PC-3 (cell line): Measurements from ENCODE around the gene VEGFD. TPM values are rescaled to one million over a fixed set of nuclear protein-coding genes. Genes with fewer than 3 reads are reported as not detected.

Experiments
- ATAC-seq: fragments of 200-7000 bp; cut with Tn5 transposase; 2 replicates; pipeline ENCODE4 v1.9.1; 2020; ENCODE audit warnings: mild to moderate bottlenecking, moderate library complexity
- BruUV-seq: library from RNA; stranded (reverse); fragments of 400-500 nt; replicated peaks from 2 replicates; lab custom pipeline; 2021; lab: Mats Ljungman, UMichigan
- CTCF ChIA-PET: fragments of 300-600 bp; sonication (Branson Sonifier 250); formaldehyde crosslinking; loops from one replicate; lab custom pipeline; 2022; ENCODE audit warnings: antibody characterized with exemption; lab: Charles Lee
- POLR2A ChIA-PET: fragments of 300-600 bp; sonication (Branson Sonifier 250); formaldehyde crosslinking; loops from one replicate; lab custom pipeline; 2022; ENCODE audit warnings: antibody characterized with exemption; ENCODE audit not compliant: unreplicated experiment; lab: Charles Lee
- DNase-seq: peaks from one replicate; pipeline ENCODE4 v3.0.0-alpha.2; 2015
- H2AFZ ChIP-seq: fragments of 300-600 bp; sonication (generic); 2 replicates; pipeline ENCODE4 v1.6.0; 2016; ENCODE audit warnings: antibody characterized with exemption, low read length
- H3F3A ChIP-seq: fragments of 300-600 bp; sonication (generic); one replicate; pipeline ENCODE4 v1.6.0; 2017; ENCODE audit warnings: antibody characterized with exemption, low read length, control low read depth, mild to moderate bottlenecking; ENCODE audit not compliant: unreplicated experiment
- H3K27ac ChIP-seq: fragments of 300-600 bp; sonication (generic); 2 replicates; pipeline ENCODE4 v1.5.1; 2016; ENCODE audit warnings: mild to moderate bottlenecking, low read length
- H3K27me3 ChIP-seq: fragments of 300-600 bp; sonication (generic); 2 replicates; pipeline ENCODE4 v1.6.1; 2016; ENCODE audit warnings: low read length, mixed read lengths
- H3K36me3 ChIP-seq: fragments of 300-600 bp; sonication (generic); 2 replicates; pipeline ENCODE4 v1.6.1; 2016; ENCODE audit warnings: low read depth, mixed run types, low read length, mixed read lengths
- H3K4me1 ChIP-seq: fragments of 300-600 bp; sonication (generic); 2 replicates; pipeline ENCODE4 v1.5.1; 2016; ENCODE audit warnings: low read length; ENCODE audit not compliant: insufficient read depth
- H3K4me2 ChIP-seq: fragments of 300-600 bp; sonication (generic); 2 replicates; pipeline ENCODE4 v1.6.0; 2016; ENCODE audit warnings: low read length
- H3K4me3 ChIP-seq: fragments of 300-600 bp; sonication (generic); 2 replicates; pipeline ENCODE4 v1.5.1; 2016; ENCODE audit warnings: mild to moderate bottlenecking, low read length, mixed read lengths
- H3K79me2 ChIP-seq: fragments of 300-600 bp; sonication (generic); 2 replicates; pipeline ENCODE4 v1.6.1; 2017; ENCODE audit warnings: low read length, mixed read lengths
- H3K9ac ChIP-seq: fragments of 300-600 bp; sonication (generic); 2 replicates; pipeline ENCODE4 v1.6.0; 2016; ENCODE audit warnings: mild to moderate bottlenecking, low read length
- H3K9me2 ChIP-seq: fragments of 300-600 bp; sonication (generic); replicated peaks from 2 replicates; pipeline ENCODE4 v1.6.1; 2016; ENCODE audit warnings: mixed run types, low read length, mixed read lengths
- H3K9me3 ChIP-seq: fragments of 300-600 bp; sonication (generic); 2 replicates; pipeline ENCODE4 v1.6.1; 2016; ENCODE audit warnings: low read length, mixed read lengths
- H4K20me1 ChIP-seq: fragments of 300-600 bp; sonication (generic); 2 replicates; pipeline ENCODE4 v1.6.1; 2016; ENCODE audit warnings: low read length, mixed read lengths
- EZH2 ChIP-seq: fragments of 300-600 bp; sonication (generic); IDR thresholded peaks from one replicate; pipeline ENCODE4 v1.6.1; 2017; ENCODE audit warnings: antibody characterized with exemption, mild to moderate bottlenecking, low read length; ENCODE audit not compliant: unreplicated experiment
- EZH2phosphoT487 ChIP-seq: fragments of 300-600 bp; sonication (generic); IDR thresholded peaks from 2 replicates; pipeline ENCODE4 v1.6.1; 2018; ENCODE audit warnings: mild to moderate bottlenecking, antibody characterized with exemption, low read length, borderline replicate concordance
- intact Hi-C: fragments of 100-400 bp; cut with micrococcal nuclease; formaldehyde crosslinking; loops from 2 replicates; pipeline ENCODE4 v1.9.0; 2023
- total RNA-seq: library from RNA; depleted of rRNA; stranded (reverse); fragments of >200 nt; gene quantifications from 2 replicates; pipeline ENCODE4 v1.2.3, GENCODE V29; 2014
- TF ChIP-seq, protein P1 (sequence below): fragments of 300-600 bp; sonication (generic); conservative IDR thresholded peaks from 2 replicates; pipeline ENCODE4 v1.5.1; 2017; ENCODE audit warnings: antibody characterized with exemption, low read depth, mild to moderate bottlenecking, low read length

The VEGFD gene
- total RNA-seq, 1 experiment from 2014 or later: not detected

DNA sequence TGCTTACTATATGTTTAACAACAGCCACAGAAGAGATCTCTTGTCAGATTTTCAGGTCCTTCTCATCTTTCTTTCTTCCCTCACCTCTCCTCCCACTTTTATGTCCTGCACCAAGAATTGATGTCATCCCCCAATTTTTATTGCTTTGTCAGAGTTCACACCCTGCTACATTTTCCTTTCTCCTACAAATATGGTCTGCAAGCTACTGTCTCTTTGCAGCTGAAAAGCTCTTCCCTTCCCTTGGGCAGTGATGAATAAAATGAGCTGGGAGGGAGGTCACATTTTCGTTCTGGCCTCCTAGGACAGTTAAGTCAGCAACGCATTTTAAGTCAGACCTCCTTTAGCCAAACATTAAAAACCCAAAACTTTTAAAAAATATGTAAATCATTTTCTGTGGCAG lies 26.7 kb upstream of the VEGFD start:
- no peaks in the 10 kb centered on the region for H3K36me3 ChIP-seq
- no peak overlapping the region for H3K4me2 ChIP-seq
- TF ChIP-seq, protein P1, sequence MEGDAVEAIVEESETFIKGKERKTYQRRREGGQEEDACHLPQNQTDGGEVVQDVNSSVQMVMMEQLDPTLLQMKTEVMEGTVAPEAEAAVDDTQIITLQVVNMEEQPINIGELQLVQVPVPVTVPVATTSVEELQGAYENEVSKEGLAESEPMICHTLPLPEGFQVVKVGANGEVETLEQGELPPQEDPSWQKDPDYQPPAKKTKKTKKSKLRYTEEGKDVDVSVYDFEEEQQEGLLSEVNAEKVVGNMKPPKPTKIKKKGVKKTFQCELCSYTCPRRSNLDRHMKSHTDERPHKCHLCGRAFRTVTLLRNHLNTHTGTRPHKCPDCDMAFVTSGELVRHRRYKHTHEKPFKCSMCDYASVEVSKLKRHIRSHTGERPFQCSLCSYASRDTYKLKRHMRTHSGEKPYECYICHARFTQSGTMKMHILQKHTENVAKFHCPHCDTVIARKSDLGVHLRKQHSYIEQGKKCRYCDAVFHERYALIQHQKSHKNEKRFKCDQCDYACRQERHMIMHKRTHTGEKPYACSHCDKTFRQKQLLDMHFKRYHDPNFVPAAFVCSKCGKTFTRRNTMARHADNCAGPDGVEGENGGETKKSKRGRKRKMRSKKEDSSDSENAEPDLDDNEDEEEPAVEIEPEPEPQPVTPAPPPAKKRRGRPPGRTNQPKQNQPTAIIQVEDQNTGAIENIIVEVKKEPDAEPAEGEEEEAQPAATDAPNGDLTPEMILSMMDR: no peak
- TF ChIP-seq EZH2: no peak
- TF ChIP-seq EZH2phosphoT487: no peak
- ATAC-seq: no peak
- H2AFZ ChIP-seq: no peak overlapping the region
- no peaks in the 10 kb centered on the region for H3K79me2 ChIP-seq
- H3K4me1 ChIP-seq: no peaks in the 10 kb centered on the region
- DNase-seq: no peak
- H3K27me3 ChIP-seq: no peaks in the 10 kb centered on the region
- H3K27ac ChIP-seq: no peak overlapping the region
- H3K9me2 ChIP-seq: no peaks in the 10 kb centered on the region
- no peaks in the 10 kb centered on the region for H3K9me3 ChIP-seq
- H3K4me3 ChIP-seq: no peak overlapping the region
- H4K20me1 ChIP-seq: no peaks in the 10 kb centered on the region
- no TSS peak for BruUV-seq
- CTCF ChIA-PET: no interaction called here
- intact Hi-C loops: no loop called here
- POLR2A ChIA-PET: interaction anchor here (0.6 kb wide), 1 partner anchor 24 kb away, joined by 4 read pairs; no protein-coding TSS in a partner anchor
- H3K9ac ChIP-seq: no peak overlapping the region
- H3F3A ChIP-seq: no peaks in the 10 kb centered on the region

DNA sequence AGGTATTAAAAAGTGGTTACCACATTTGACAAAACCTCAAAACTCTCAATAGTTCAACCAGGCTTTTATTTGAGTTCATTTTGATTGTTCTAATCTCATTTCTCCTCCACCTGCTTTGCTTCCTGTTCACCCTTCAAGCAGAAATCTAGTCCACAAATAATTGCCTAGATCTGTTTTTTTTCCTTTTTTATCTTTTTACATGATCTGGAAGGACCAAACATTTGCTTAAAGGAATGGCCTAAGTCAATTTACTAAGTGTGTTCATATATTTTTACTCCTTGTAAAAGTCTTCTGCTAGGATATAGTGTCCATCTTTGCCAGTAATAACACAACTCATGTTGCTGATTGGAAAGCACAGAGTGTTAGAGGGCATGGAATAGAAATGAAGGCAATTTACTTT lies 26.2 kb upstream of the VEGFD start:
- ChIA-PET CTCF (no interaction called here), POLR2A (interaction anchor here (0.6 kb wide), 1 partner anchor 25 kb away, joined by 4 read pairs; no protein-coding TSS in a partner anchor)
- Histone ChIP-seq H4K20me1 (no peaks in the 10 kb centered on the region), H3K9me2 (no peaks in the 10 kb centered on the region), H3K9ac (no peak overlapping the region), H3K4me3 (no peak overlapping the region), H3K27me3 (no peaks in the 10 kb centered on the region), H3F3A (no peaks in the 10 kb centered on the region), H3K4me2 (no peak overlapping the region), H3K36me3 (no peaks in the 10 kb centered on the region), H3K9me3 (no peaks in the 10 kb centered on the region), H3K4me1 (no peaks in the 10 kb centered on the region), H3K79me2 (no peaks in the 10 kb centered on the region), H3K27ac (no peak overlapping the region), H2AFZ (no peak overlapping the region)
- intact Hi-C loops: no loop called here
- no TSS peak for BruUV-seq
- no peak for DNase-seq
- TF ChIP-seq EZH2: no peak
- TF ChIP-seq, protein P1: no peak
- no peak for TF ChIP-seq EZH2phosphoT487
- no peak for ATAC-seq

DNA sequence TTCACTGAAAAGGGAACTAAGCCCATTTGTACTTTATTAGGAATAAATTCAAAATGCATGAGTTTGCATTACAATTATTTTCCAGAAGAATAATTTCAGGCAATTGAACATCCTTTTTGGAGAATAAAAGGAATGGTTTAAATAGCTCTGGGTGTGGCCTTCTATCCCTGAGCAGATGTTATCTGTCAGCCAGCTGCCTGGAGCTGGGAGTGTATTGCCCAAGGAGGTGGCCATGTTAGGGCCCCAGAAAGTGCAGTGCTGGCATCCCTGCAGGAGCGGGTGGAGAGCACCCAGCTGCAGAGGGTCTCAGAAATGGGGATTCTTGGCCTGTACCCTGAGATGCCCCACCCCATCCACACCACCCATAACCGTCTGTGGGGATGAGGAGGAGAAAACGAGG lies 21.6 kb upstream of the VEGFD start:
- H2AFZ ChIP-seq: no peak overlapping the region
- no TSS peak for BruUV-seq
- ChIA-PET CTCF (no interaction called here), POLR2A (no interaction called here)
- H3K79me2 ChIP-seq: no peaks in the 10 kb centered on the region
- H3K36me3 ChIP-seq: no peaks in the 10 kb centered on the region
- ATAC-seq (no peak), DNase-seq (no peak)
- no peaks in the 10 kb centered on the region for H4K20me1 ChIP-seq
- no peak overlapping the region for H3K4me2 ChIP-seq
- no peaks in the 10 kb centered on the region for H3K4me1 ChIP-seq
- H3K9ac ChIP-seq: no peak overlapping the region
- H3K27ac ChIP-seq: no peak overlapping the region
- no peaks in the 10 kb centered on the region for H3K27me3 ChIP-seq
- intact Hi-C loops: no loop called here
- H3K9me3 ChIP-seq: no peaks in the 10 kb centered on the region
- TF ChIP-seq, protein P1: no peak
- TF ChIP-seq EZH2phosphoT487 (no peak), EZH2 (no peak)
- no peaks in the 10 kb centered on the region for H3K9me2 ChIP-seq
- no peak overlapping the region for H3K4me3 ChIP-seq
- H3F3A ChIP-seq: no peaks in the 10 kb centered on the region
